Astrocyte (in vitro differentiated cells and primary cell): Measurements from ENCODE around the gene SAPCD2.

Experiments used
- EZH2 ChIP-seq: IDR thresholded peaks from 2 replicates; pipeline ENCODE4 v1.6.1; 2012; ENCODE audit warnings: mild to moderate bottlenecking, low read length, inconsistent platforms; ENCODE audit not compliant: insufficient read depth
- TF ChIP-seq, protein P1 (sequence below): IDR thresholded peaks from 2 replicates; pipeline ENCODE4 v1.5.1; 2011; ENCODE audit warnings: low read depth, mild to moderate bottlenecking, inconsistent platforms, low read length, moderate library complexity; ENCODE audit not compliant: insufficient read depth

- TF ChIP-seq, protein P1, sequence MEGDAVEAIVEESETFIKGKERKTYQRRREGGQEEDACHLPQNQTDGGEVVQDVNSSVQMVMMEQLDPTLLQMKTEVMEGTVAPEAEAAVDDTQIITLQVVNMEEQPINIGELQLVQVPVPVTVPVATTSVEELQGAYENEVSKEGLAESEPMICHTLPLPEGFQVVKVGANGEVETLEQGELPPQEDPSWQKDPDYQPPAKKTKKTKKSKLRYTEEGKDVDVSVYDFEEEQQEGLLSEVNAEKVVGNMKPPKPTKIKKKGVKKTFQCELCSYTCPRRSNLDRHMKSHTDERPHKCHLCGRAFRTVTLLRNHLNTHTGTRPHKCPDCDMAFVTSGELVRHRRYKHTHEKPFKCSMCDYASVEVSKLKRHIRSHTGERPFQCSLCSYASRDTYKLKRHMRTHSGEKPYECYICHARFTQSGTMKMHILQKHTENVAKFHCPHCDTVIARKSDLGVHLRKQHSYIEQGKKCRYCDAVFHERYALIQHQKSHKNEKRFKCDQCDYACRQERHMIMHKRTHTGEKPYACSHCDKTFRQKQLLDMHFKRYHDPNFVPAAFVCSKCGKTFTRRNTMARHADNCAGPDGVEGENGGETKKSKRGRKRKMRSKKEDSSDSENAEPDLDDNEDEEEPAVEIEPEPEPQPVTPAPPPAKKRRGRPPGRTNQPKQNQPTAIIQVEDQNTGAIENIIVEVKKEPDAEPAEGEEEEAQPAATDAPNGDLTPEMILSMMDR, result no peak
- TF ChIP-seq EZH2, result no peak
Observed at GRCh38 chr9:137071282-137071681, 925 bp upstream of the SAPCD2 start.
